Measurements from ENCODE around the gene NAALADL2.

The NAALADL2 gene

DNA sequence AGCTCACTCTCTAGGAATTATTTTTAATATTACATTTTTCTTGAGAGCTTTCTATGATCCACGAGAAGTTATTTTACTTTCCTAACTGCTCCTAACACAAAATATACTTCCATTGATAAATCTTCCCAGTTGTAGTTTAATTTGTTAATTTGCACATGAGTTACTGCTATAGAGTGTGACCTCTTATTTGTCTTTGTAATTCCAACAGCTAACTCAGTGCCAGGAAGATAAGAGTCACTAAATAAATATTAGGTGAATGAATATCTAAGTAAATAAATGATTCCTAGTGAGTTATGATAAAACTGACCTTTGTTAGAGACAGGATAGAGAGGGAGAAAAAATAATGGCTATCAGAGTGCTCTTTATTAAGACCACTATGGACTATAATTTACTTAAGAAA, 319.9 kb downstream of the NAALADL2 start:
- H3K4me3 ChIP-seq (ENCODE audit: insufficient read depth, low read length, poor library complexity, severe bottlenecking) = no peak overlapping the region
- TF ChIP-seq EZH2phosphoT487 (conservative IDR thresholded peaks at IDR 0.05; ENCODE audit: low read length) = no peak
- TF ChIP-seq, protein P1, sequence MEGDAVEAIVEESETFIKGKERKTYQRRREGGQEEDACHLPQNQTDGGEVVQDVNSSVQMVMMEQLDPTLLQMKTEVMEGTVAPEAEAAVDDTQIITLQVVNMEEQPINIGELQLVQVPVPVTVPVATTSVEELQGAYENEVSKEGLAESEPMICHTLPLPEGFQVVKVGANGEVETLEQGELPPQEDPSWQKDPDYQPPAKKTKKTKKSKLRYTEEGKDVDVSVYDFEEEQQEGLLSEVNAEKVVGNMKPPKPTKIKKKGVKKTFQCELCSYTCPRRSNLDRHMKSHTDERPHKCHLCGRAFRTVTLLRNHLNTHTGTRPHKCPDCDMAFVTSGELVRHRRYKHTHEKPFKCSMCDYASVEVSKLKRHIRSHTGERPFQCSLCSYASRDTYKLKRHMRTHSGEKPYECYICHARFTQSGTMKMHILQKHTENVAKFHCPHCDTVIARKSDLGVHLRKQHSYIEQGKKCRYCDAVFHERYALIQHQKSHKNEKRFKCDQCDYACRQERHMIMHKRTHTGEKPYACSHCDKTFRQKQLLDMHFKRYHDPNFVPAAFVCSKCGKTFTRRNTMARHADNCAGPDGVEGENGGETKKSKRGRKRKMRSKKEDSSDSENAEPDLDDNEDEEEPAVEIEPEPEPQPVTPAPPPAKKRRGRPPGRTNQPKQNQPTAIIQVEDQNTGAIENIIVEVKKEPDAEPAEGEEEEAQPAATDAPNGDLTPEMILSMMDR (IDR thresholded peaks at IDR 0.05; ENCODE audit: insufficient read depth, low read length, poor library complexity, severe bottlenecking) = no peak
- no peak overlapping the region for H2AFZ ChIP-seq (ENCODE audit: low read depth, low read length, severe bottlenecking)
- H3K9me2 ChIP-seq (replicated peaks; ENCODE audit: insufficient read depth, low read length) = no peaks in the 10 kb centered on the region
- H3K9ac ChIP-seq (ENCODE audit: low read length) = no peak overlapping the region
- no peaks in the 10 kb centered on the region for H3F3A ChIP-seq (ENCODE audit: insufficient read depth)
- no peak overlapping the region for H3K4me2 ChIP-seq (ENCODE audit: low read depth, low read length, poor library complexity, severe bottlenecking)
- H3K9me3 ChIP-seq (ENCODE audit: insufficient read depth, low read length) = no peaks in the 10 kb centered on the region
- H3K27ac ChIP-seq (ENCODE audit: low read depth, low read length) = no peak overlapping the region
- H3K27me3 ChIP-seq (ENCODE audit: low read length) = no peaks in the 10 kb centered on the region
- H3K36me3 ChIP-seq (ENCODE audit: low read length) = no peaks in the 10 kb centered on the region
- no peaks in the 10 kb centered on the region for H3K79me2 ChIP-seq (ENCODE audit: insufficient read depth, low read length)
- H4K20me1 ChIP-seq (ENCODE audit: low read depth, low read length) = no peaks in the 10 kb centered on the region

DNA sequence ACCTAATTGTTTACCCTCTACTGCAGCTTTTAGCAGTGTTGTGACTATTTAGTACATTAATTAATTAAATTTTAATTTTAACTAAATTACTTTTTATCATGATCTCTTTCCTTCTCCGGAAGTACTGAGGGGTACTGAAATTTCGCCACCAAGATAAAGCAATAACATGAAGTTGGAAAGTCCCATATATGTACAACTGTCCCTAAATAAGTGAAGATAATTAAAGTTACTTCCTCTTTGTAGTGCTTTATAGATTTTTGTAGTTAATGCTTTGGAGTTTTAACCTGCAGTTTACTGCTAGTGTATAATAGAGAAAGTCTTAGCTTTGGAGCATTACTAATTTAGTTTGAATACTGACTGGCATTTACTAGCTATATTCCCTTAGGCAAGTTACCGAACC, 325.3 kb downstream of the NAALADL2 start:
- H3F3A ChIP-seq (ENCODE audit: insufficient read depth) = no peaks in the 10 kb centered on the region
- TF ChIP-seq, protein P1 (IDR thresholded peaks at IDR 0.05; ENCODE audit: insufficient read depth, low read length, poor library complexity, severe bottlenecking) = no peak

DNA sequence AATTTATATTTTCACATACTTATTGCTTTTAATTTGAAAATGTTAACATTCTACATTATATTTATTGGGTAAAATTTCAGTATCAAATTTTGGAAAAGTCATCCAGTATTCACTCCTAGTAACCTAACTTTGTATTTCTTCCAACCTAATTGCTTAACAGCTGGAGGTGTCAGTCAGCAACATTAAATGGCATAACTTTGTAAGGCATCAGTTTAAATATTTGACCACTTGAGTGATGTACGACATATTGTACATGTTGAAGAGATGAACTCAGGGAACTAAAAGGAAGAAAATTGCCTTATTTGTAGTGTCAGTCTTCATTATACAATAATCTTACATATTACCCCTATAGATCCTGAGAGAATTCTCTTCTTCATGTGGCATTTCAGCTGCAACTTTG, 326.8 kb downstream of the NAALADL2 start:
- no peak overlapping the region for H3K4me2 ChIP-seq (ENCODE audit: low read depth, low read length, poor library complexity, severe bottlenecking)
- no peaks in the 10 kb centered on the region for H3F3A ChIP-seq (ENCODE audit: insufficient read depth)
- H3K36me3 ChIP-seq (ENCODE audit: low read length) = no peaks in the 10 kb centered on the region
- H3K27me3 ChIP-seq (ENCODE audit: low read length) = no peaks in the 10 kb centered on the region
- no peaks in the 10 kb centered on the region for H3K9me3 ChIP-seq (ENCODE audit: insufficient read depth, low read length)
- no peak overlapping the region for H3K4me3 ChIP-seq (ENCODE audit: insufficient read depth, low read length, poor library complexity, severe bottlenecking)
- H4K20me1 ChIP-seq (ENCODE audit: low read depth, low read length) = no peaks in the 10 kb centered on the region
- H3K79me2 ChIP-seq (ENCODE audit: insufficient read depth, low read length) = no peaks in the 10 kb centered on the region
- no peak overlapping the region for H2AFZ ChIP-seq (ENCODE audit: low read depth, low read length, severe bottlenecking)
- no peak overlapping the region for H3K27ac ChIP-seq (ENCODE audit: low read depth, low read length)
- no peak overlapping the region for H3K9ac ChIP-seq (ENCODE audit: low read length)
- TF ChIP-seq, protein P1 (IDR thresholded peaks at IDR 0.05; ENCODE audit: insufficient read depth, low read length, poor library complexity, severe bottlenecking) = no peak
- TF ChIP-seq EZH2phosphoT487 (conservative IDR thresholded peaks at IDR 0.05; ENCODE audit: low read length) = no peak
- H3K9me2 ChIP-seq (replicated peaks; ENCODE audit: insufficient read depth, low read length) = no peaks in the 10 kb centered on the region

More for the DNA sequence above, 325.3 kb downstream of the NAALADL2 start:
- Histone ChIP-seq H3K9me3 (ENCODE audit: insufficient read depth, low read length) (no peaks in the 10 kb centered on the region), H2AFZ (ENCODE audit: low read depth, low read length, severe bottlenecking) (no peak overlapping the region), H3K9ac (ENCODE audit: low read length) (no peak overlapping the region), H3K9me2 (replicated peaks; ENCODE audit: insufficient read depth, low read length) (no peaks in the 10 kb centered on the region), H3K27me3 (ENCODE audit: low read length) (no peaks in the 10 kb centered on the region), H3K4me3 (ENCODE audit: insufficient read depth, low read length, poor library complexity, severe bottlenecking) (no peak overlapping the region), H4K20me1 (ENCODE audit: low read depth, low read length) (no peaks in the 10 kb centered on the region), H3K4me2 (ENCODE audit: low read depth, low read length, poor library complexity, severe bottlenecking) (no peak overlapping the region), H3K79me2 (ENCODE audit: insufficient read depth, low read length) (no peaks in the 10 kb centered on the region), H3K27ac (ENCODE audit: low read depth, low read length) (no peak overlapping the region), H3K36me3 (ENCODE audit: low read length) (no peaks in the 10 kb centered on the region)

DNA sequence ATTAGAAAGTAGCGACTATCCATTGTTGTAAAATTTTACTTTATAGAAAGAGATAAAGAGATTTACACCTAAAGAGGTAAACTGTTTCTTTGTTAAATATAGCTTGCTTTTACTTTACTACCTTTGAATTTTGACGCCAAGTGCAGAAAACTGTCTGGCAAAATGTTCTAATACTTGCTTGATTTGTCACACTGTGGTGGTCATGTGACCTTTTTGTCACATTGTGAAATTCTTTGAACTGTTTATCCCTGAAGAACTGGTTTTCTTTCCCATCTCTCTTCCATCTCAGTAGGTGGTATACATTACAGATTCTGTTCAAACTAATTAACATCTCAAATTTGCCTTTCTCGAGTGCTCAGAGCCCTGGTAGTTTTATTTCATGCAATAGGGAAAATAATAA, 327.4 kb downstream of the NAALADL2 start:
- Histone ChIP-seq H3K9ac (ENCODE audit: low read length) (no peak overlapping the region), H3K9me2 (replicated peaks; ENCODE audit: insufficient read depth, low read length) (no peaks in the 10 kb centered on the region), H3K36me3 (ENCODE audit: low read length) (no peaks in the 10 kb centered on the region), H3F3A (ENCODE audit: insufficient read depth) (no peaks in the 10 kb centered on the region), H2AFZ (ENCODE audit: low read depth, low read length, severe bottlenecking) (no peak overlapping the region), H3K27me3 (ENCODE audit: low read length) (no peaks in the 10 kb centered on the region), H3K4me3 (ENCODE audit: insufficient read depth, low read length, poor library complexity, severe bottlenecking) (no peak overlapping the region), H3K9me3 (ENCODE audit: insufficient read depth, low read length) (no peaks in the 10 kb centered on the region), H3K27ac (ENCODE audit: low read depth, low read length) (no peak overlapping the region), H3K4me2 (ENCODE audit: low read depth, low read length, poor library complexity, severe bottlenecking) (no peak overlapping the region), H4K20me1 (ENCODE audit: low read depth, low read length) (no peaks in the 10 kb centered on the region), H3K79me2 (ENCODE audit: insufficient read depth, low read length) (no peaks in the 10 kb centered on the region)
- TF ChIP-seq, protein P1 (IDR thresholded peaks at IDR 0.05; ENCODE audit: insufficient read depth, low read length, poor library complexity, severe bottlenecking) = no peak
- no peak for TF ChIP-seq EZH2phosphoT487 (conservative IDR thresholded peaks at IDR 0.05; ENCODE audit: low read length)
